GM10266 (cell line): Measurements from ENCODE around the gene ALDH2.

Experiments used
- DNase-seq: peaks from one replicate; pipeline ENCODE4 v3.0.0; 2012; ENCODE audit errors: extremely low spot score
- TF ChIP-seq, protein P1 (sequence below): IDR thresholded peaks from 2 replicates; pipeline ENCODE4 v1.5.1; 2012; ENCODE audit warnings: mild to moderate bottlenecking, low read depth; ENCODE audit not compliant: control insufficient read depth, insufficient read depth; ENCODE audit errors: missing control alignments

Gene ALDH2

DNA sequence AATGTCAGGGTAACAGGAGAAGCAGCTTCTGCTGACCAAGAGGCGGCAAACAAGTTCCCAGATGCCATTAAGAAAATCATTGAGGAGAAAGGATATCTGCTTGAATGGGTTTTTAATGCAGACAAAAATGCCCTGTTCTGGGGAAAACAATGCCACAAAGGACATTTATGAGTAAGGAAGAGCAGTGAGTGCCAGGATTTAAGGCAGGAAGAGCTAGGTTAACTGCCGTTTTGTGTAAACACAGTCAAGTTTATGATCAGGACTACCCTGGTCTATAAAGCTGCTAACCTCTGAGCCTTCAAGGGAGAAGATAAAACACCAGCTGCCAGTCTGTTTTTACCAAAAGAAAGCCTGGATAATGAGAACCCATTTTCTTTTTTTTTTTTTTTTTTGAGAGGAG is 83.8 kb downstream of the ALDH2 start:
- TF ChIP-seq, protein P1, sequence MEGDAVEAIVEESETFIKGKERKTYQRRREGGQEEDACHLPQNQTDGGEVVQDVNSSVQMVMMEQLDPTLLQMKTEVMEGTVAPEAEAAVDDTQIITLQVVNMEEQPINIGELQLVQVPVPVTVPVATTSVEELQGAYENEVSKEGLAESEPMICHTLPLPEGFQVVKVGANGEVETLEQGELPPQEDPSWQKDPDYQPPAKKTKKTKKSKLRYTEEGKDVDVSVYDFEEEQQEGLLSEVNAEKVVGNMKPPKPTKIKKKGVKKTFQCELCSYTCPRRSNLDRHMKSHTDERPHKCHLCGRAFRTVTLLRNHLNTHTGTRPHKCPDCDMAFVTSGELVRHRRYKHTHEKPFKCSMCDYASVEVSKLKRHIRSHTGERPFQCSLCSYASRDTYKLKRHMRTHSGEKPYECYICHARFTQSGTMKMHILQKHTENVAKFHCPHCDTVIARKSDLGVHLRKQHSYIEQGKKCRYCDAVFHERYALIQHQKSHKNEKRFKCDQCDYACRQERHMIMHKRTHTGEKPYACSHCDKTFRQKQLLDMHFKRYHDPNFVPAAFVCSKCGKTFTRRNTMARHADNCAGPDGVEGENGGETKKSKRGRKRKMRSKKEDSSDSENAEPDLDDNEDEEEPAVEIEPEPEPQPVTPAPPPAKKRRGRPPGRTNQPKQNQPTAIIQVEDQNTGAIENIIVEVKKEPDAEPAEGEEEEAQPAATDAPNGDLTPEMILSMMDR = no peak
- no peak for DNase-seq

DNA sequence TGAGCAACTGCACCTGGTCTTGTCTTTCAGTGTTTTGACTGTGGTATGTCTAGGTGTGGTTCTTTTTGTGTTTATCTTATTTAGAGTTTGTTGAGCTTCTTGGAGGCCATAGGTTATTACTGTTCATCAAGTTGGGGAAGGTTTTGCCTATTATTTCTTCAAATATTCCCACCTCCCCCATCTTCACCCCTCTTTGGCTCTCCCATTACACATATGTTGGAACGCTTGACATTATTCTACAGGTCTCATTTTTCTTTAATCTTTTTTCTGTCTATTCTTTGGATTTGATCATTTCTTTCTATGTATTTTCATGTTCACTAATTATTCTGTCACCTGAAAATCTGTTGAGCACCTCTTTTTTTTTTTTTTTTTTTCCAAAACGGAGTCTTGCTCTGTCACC is 91.5 kb downstream of the ALDH2 start:
- no peak for DNase-seq
- TF ChIP-seq, protein P1 = no peak

GRCh38 chr12:111858778-111859177 is 92.0 kb downstream of the ALDH2 start:
- DNase-seq = no peak
- TF ChIP-seq, protein P1 = no peak

DNA sequence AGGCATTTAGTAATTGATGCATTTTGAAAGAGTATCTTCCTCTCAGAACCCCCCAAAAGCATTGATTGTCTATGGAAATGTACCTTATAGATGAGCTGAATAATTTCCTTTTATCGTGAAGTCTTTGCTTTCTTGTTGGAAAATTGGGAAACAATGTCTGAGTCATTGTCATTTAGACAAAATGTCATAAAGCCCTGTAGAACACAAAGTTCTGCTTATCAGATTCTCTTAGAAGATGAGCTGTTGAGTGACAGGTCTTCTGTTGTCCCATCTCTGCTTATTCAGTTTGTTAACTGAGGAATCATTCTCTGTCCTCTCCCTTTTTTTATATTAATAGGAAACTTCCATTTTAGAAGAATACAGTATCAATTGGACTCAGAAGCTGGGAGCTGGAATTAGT is 98.2 kb downstream of the ALDH2 start:
- TF ChIP-seq, protein P1 = no peak
- no peak for DNase-seq
